Spleen (tissue), 7 donors: Measurements from ENCODE around the gene VSIG4.

ENCODE experiments used
- CTCF ChIP-seq, 11 experiments: fragments of 200-600 bp in 7 of 11; fragments of 450-650 bp in 4 of 11; sonication (generic) in 4 of 11; IDR thresholded peaks in 8 of 11; conservative IDR thresholded peaks in 3 of 11; 1 replicate in 7 of 11; 2 replicates in 4 of 11; pipeline versions ENCODE4 v1.4.0 to v1.8.0; 2016 to 2021; ENCODE audit warnings: antibody characterized with exemption in 11 of 11, inconsistent platforms in 4 of 11, mild to moderate bottlenecking in 1 of 11
- POLR2A ChIP-seq, 3 donors: fragments of 450-650 bp; IDR thresholded peaks; one replicate each; pipeline ENCODE4 v1.5.1; 2017; ENCODE audit warnings: antibody characterized with exemption in 3 of 3, mild to moderate bottlenecking in 1 of 3
- donor health status: DM: no; HTN: no; CAD: no; lungs with moderate emphysema.
- donor health status: DM: no; HTN: no; CAD: no.
- donor health status: DM: no; HTN: no; CAD: no.

GRCh38 chrX:66023385-66024091 is 16.3 kb downstream of the VSIG4 start:
- TF ChIP-seq POLR2A (IDR thresholded peaks at IDR 0.05) = no peak
- TF ChIP-seq CTCF (IDR thresholded peaks at IDR 0.05 in 8 of 11, conservative IDR thresholded peaks at IDR 0.05 in 3 of 11) = peak in 2 of 11 experiments; percentile 17 to 19
